HG03575 (cell line): ENCODE data around the gene KTN1.

Source experiments
- ATAC-seq: cut with Tn5 transposase; IDR thresholded peaks from one replicate; pipeline ENCODE4 v1.9.1; 2021; ENCODE audit not compliant: unreplicated experiment, insufficient number of reproducible peaks, low FRiP score; ENCODE audit errors: extremely low read depth

KTN1 gene

GRCh38 chr14:55704654-55705053, 124.6 kb downstream of the KTN1 start:
- no peak for ATAC-seq

DNA sequence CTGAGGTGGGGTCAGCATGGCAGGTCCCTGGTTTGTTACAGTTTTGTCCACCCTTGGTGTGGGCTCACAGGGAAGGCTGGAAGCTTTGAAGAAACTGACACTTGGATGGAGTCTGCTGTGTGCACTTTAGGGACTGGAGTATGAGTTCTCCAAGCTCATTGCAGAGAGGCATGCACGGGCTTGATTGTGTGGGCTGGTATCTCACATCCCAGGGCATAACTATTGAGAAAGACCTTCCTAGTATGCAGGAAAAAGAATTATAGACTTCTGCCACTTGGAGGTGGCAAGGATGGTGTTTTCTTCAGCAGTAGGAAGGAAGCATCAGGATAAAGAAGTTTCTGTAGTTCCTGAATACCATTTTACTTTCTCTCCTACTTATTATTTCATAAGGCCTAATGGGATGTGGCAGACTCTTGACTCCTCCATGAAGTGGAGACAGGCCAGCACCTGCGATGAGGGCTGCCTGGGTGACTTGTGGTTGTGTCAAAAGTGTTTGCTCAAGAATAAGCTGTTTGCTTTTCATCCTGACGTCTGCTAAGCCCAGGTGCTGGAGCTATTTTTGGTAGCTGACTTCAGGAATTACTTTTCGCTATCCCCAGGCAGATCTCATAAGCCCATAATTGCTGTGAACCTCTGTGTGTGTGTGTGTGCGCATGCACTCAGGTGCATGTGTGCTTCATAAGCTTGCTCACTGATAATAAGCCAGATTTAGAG, 125.8 kb downstream of the KTN1 start:
- ATAC-seq = no peak

GRCh38 chr14:55706365-55706684, 126.3 kb downstream of the KTN1 start:
- ATAC-seq = no peak

DNA sequence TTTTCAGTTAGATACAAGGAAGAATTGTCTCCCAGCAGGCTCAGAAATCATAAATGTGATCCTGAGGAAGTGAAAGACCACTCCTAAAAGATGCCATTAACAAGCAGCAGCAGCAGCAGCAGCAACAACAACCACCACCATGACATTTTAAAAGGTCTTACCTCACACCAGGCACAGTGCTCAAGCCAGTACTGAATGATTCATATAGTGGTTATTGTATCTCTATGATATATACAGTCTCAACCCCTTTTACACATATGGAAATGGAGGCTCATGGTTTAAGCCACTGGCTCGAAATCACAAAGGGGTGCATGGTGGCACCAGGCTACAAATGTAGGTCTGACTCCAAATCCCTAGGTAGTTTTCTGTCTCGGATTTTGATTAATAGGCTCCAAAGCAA, 126.9 kb downstream of the KTN1 start:
- ATAC-seq = no peak

DNA sequence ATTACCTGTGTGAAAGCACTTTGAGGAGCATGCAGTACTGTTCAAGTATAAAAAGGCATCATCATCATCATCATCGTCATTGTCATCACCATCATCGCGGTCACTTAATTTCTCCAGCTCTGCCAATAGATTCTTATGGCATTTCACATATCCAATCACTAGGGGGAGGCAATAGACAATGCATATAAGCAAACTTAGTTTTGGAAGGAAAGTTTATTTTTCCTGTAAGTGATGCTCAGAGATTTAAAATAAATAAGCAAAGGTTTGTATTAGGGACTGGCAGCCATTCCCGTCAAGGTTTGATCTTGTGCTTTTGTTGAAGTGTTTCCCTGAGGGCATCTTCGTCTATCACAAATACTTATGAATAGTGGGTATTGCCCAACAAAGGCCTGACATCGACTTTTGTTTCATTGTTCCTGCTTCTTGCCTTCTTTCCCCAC, 127.4 kb downstream of the KTN1 start:
- no peak for ATAC-seq

DNA sequence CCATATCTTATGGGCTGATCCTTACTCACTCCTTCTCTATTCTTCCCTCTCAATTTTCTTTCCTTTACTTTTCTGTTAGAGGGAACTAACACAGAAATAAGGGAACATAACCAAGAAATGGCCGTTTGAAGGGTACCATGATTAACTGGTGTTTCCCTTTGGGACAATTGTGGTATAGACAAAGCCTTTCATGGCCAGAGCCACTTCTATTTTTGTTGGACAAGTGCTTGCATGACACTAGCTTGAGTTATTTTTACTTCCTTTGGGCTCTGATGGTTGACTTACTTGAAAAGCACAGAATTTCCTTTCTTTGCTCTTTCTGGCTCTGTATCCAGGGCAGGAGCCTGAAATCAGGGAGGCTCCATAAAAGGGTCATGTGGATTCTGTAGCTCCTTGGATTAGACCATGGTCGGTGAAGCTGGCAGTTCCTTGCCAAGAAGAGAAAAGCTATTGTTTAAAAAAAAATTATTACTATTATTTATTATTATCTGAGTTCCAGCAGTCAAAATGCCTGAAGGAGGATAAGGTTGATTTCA, 130.6 kb downstream of the KTN1 start:
- no peak for ATAC-seq

DNA sequence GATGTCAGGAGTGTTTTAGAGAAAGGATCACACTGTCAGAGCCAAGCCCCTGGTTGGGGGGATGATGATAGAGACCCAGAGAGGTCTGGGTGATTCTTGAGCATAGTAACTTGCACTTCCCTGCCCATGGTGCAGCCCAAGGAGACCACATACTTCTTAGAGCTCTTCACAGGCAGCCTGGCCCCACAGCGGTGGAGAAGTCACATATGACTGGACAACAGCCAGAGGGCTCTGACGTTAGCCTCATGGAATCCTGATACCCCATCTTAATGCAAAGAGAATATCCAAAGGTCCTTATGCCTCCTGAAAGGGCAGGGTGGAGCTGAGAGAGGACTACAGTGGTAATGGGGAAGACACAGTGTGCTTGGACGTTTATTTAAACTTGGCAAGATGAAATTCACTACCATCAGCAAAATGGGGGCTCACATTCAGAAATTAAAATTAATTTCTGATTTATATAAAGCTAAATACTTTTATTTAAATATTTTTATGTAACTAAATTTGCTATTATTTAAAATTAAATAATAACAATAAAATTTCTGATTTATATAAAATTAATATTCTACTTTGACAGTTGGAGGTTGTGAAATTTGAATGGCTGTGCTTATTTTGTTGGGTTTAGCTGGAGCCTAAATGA, 131.3 kb downstream of the KTN1 start:
- ATAC-seq = no peak

- ATAC-seq = no peak
Observed at GRCh38 chr14:55712491-55712890, 132.5 kb downstream of the KTN1 start.

GRCh38 chr14:55713486-55713885, 133.5 kb downstream of the KTN1 start:
- no peak for ATAC-seq

DNA sequence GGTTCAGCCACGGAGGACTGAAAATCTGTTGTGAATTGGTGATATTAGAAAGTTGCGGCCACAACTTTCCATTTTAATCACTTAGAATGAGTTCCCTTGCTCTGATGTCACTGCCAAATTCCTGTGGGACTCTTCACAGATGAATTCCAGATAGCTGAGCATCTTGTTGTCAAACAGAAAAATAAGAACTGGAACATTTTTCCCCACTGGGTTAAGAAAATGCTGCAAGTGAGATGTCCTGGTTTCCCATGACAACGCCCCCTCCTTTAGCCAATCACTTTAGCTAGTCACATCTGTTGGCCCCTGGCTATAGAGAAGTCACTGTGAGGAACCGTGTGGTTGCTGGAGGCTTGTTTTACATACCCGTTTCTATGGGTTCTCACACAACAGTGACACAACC, 135.9 kb downstream of the KTN1 start:
- no peak for ATAC-seq

DNA sequence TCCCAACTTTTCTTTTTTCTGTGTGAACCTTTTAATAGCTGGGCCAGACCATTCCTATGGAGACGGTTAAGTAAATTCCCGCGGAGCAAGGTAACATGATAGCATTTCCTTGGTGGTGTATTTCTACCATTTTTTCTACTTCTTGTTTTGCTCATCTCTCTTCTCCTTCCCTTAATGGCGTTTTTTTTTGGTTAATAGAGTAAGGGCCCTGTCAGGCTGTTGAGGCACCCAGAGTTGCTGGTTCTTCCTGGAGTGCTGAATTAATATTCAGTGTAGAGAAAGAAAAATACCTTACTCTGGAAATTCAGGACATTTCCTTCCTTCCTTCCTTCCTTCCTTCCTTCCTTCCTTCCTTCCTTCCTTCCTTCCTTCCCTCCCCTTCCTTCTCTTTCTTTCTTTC, 137.6 kb downstream of the KTN1 start:
- ATAC-seq = no peak

GRCh38 chr14:55718551-55718950, 138.5 kb downstream of the KTN1 start:
- ATAC-seq = no peak

- no peak for ATAC-seq
Observed at GRCh38 chr14:55720796-55721195, 140.8 kb downstream of the KTN1 start.

- ATAC-seq = no peak
Observed at GRCh38 chr14:55721353-55721752, 141.3 kb downstream of the KTN1 start.

DNA sequence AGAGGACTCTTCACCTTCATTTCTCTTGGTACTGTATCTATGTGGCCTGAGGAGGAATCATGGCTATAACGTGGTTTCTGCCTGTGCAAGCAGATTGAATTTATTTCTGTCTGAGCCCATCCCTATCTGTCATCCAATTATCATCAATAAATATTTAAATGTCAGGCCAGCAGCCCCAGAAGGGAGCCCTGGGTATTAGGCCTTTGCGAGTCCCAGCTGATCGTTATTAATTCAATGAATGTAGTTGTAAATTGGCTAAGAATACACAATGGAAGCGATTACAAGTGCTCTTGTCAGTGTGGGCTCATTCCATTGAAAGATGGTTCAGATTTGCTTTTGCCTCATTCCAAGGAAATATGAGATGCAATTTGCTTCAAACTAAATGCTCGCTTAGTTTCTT, 142.0 kb downstream of the KTN1 start:
- no peak for ATAC-seq

- ATAC-seq = no peak
Observed at GRCh38 chr14:55724736-55725135, 144.7 kb downstream of the KTN1 start.

DNA sequence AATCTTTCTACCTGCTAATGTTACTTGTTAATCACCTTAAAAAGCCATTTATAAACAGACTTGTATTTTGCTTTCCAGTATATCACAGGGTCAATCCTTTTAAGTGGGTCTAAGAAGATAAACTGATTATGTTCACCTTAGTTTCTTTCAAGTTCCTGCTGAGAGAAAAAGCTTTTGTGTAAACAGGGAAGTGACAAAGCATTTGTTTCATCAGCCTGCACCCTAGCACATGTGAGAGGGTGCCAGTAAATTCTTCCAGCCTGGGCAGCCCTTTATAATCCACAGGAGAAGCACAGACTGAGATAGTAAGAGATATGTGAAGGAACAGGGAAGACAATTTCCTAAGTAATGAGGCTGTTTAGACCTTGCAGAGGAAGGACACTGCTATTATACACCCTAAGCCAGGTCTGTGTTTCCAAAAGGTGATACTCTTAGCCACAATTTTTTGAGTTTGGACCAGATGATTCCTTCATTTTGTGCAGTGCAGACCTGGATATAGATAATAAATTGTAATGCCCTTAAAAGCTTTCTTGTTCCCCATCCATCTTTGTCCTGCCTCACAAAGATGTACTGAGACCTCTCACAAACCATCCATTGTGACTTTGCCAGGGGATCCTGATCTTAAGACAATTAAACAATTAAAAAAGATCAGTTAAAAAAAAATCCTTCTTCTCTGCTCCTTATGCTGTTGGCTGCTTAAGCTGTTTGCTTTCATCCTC, 150.7 kb downstream of the KTN1 start:
- no peak for ATAC-seq

- no peak for ATAC-seq
Observed at GRCh38 chr14:55731311-55731872, 151.4 kb downstream of the KTN1 start.

DNA sequence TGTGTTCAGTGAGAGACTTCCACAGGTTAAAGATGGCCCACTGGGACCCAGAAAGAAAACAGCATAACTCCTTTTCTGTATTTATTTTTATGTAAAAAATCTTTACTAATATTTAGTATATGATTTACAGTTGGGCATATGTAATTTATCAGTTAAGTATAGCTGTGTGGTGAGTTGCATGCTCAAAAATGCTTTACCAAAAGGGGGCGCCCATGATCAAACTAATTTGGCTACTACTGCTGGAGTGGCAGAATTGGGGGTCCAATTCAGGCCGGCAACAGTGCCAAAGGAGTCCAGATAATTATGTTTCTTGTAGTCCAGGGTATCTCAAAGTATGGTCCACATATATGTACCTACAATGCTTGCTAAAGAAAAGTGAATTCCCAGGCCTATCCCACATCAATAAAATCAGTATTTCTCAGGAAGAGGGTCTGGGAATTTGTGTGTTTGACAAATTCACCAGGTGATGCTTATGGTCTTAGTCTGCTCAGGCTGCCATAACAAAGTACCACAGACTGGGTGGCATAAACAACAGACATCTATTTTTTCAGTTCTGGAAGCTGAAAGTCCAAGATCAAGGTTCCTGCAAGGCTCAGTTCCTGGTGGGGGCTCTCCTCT, 152.0 kb downstream of the KTN1 start:
- ATAC-seq = no peak
